WI38 (cell line): Measurements from ENCODE around the gene EIF5A.

Experiments used
- H3K4me3 ChIP-seq: 2 replicates; pipeline ENCODE4 v1.5.1; 2011; ENCODE audit warnings: low read depth, mild to moderate bottlenecking, control low read depth, low read length
- TF ChIP-seq, protein P1 (sequence below): IDR thresholded peaks from 2 replicates; pipeline ENCODE4 v1.5.1; 2012; ENCODE audit warnings: low read depth, mild to moderate bottlenecking, control low read depth, low read length

EIF5A gene

DNA sequence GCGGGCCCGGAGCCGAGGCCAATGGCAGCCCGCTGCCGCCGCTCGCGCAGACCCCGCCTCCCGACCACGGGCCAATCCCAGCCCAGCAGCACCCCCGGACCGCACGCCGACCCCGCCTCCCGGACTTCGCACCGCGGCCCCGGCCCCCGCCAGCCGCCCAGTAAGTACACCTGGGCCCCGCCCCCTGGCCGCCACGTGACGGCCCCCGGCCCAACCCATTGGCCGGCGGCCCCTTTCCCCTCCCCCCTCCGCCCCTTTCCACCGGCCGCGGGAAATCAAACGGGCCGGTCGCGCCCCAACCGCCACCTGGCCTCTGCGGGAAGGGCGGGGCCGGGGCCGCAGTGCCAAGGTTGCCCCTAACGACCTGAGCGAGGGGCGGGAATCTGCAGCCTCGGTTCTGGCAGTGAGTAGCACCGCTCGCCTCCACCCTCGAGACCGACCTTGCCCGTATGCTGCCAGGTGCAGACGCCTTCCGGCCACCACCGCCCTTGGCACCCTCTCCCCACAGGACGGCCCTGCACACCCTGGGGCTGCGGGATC is 12.7 kb upstream of the EIF5A start, which contains the start of gene YBX2:
Gene YBX2 (minus strand): TSS at position 26 of the 540 bp plus-strand sequence. CDS start 139 bp downstream, outside the sequence.
- TF ChIP-seq, protein P1, sequence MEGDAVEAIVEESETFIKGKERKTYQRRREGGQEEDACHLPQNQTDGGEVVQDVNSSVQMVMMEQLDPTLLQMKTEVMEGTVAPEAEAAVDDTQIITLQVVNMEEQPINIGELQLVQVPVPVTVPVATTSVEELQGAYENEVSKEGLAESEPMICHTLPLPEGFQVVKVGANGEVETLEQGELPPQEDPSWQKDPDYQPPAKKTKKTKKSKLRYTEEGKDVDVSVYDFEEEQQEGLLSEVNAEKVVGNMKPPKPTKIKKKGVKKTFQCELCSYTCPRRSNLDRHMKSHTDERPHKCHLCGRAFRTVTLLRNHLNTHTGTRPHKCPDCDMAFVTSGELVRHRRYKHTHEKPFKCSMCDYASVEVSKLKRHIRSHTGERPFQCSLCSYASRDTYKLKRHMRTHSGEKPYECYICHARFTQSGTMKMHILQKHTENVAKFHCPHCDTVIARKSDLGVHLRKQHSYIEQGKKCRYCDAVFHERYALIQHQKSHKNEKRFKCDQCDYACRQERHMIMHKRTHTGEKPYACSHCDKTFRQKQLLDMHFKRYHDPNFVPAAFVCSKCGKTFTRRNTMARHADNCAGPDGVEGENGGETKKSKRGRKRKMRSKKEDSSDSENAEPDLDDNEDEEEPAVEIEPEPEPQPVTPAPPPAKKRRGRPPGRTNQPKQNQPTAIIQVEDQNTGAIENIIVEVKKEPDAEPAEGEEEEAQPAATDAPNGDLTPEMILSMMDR, result no peak
- no peak within 1 kb of the TSS for H3K4me3 ChIP-seq

- no peak overlapping the region for H3K4me3 ChIP-seq
- TF ChIP-seq, protein P1, result no peak
Measured at GRCh38 chr17:7295230-7296180, 11.9 kb upstream of the EIF5A start.

GRCh38 chr17:7296189-7296861 is 11.1 kb upstream of the EIF5A start:
- no peak overlapping the region for H3K4me3 ChIP-seq
- TF ChIP-seq, protein P1, result peak; percentile 89

DNA sequence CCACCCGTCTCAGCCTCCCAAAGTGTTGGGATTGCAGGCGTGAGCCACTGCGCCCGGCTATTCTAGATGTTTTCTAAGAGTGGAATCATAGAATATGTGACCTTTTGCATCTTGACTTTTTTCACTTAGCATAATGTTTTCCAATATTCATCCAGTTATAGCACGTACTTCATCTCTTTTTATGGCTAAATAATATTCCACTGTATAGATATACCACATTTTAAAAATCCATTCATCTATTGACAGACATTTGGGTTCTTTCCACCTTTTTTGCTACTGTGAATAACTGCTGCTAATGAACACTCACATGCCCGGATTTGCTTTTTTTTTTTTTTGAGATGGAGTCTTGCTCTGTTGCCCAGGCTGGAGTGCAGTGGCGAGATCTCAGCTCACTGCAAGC is 3.2 kb upstream of the EIF5A start:
- TF ChIP-seq, protein P1, result no peak
- H3K4me3 ChIP-seq, result no peak overlapping the region

GRCh38 chr17:7307686-7308624 is 527 bp downstream of the EIF5A start:
- TF ChIP-seq, protein P1, result no peak
- H3K4me3 ChIP-seq, result peak overlapping the region; percentile 98

DNA sequence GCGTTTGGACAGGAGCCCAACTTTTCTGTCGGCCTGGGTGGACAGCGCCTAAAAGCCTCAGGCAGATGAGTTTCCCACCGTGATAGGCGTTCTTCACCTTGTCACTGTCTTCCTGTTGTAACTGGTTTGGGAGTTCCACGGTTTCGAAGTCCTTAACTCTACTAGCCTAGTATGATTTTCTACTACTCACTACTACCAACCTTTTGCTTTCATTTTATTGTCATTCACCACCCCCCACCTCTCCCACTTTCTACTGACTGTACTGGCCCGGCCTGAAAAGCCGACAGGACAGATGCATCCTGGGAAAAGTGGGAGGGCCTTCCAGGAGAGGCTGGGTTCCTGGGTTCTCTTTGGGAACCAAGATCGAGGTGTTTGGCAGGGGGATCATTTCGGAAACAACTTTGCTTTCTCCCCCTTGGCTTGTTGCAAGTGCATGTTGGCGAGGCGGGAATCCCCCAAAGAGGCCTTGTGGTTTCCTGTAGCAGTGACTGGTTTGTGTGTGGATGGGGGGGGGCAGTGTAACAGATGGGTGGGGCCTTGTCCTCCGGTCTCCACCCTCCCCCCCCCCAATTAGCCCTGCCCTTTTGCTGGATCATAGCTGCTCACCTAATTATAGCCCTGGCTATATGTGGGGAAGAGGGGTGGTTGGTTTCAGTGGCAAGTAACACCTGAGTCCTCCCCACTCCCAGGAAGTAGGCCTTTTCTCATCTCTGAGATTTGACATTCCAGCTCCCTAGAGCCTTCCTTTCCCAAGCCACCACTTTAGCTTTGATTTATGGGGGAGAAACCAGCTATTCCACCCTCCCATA is 1.4 kb downstream of the EIF5A start:
- TF ChIP-seq, protein P1, result no peak
- peak overlapping the region; percentile 98 for H3K4me3 ChIP-seq
